GM23338 (cell line): ENCODE results near the gene GRID1. TPM values are rescaled to one million over a fixed set of nuclear protein-coding genes. Genes with fewer than 3 reads are reported as not detected.

Experiments used
- ATAC-seq: fragments of 200-7000 bp; cut with Tn5 transposase; 3 replicates; pipeline ENCODE4 v1.9.1; 2020
- DNase-seq: peaks from one replicate; pipeline ENCODE4 v3.0.0-alpha.2; 2015; ENCODE audit warnings: low spot score
- H2AFZ ChIP-seq: fragments of 200-600 bp; sonication (generic); 2 replicates; pipeline ENCODE4 v1.8.0; 2016; ENCODE audit warnings: antibody characterized with exemption, mild to moderate bottlenecking, moderate library complexity
- H3F3A ChIP-seq: fragments of 200-600 bp; sonication (generic); replicated peaks from 2 replicates; pipeline ENCODE4 v1.8.0; 2017; ENCODE audit warnings: antibody characterized with exemption, mixed run types, low read depth
- H3K27ac ChIP-seq: fragments of 200-600 bp; sonication (generic); 2 replicates; pipeline ENCODE4 v1.6.1; 2016; ENCODE audit warnings: low read depth
- H3K27me3 ChIP-seq: fragments of 200-600 bp; sonication (generic); 2 replicates; pipeline ENCODE4 v1.8.0; 2016; ENCODE audit warnings: mild to moderate bottlenecking, mixed run types, moderate library complexity; ENCODE audit not compliant: insufficient read depth
- H3K36me3 ChIP-seq: fragments of 200-600 bp; sonication (generic); 2 replicates; pipeline ENCODE4 v1.8.0; 2016; ENCODE audit warnings: mild to moderate bottlenecking; ENCODE audit not compliant: insufficient read depth
- H3K4me1 ChIP-seq: fragments of 200-600 bp; sonication (generic); 2 replicates; pipeline ENCODE4 v1.8.0; 2016; ENCODE audit warnings: mild to moderate bottlenecking, moderate library complexity; ENCODE audit not compliant: insufficient read depth
- H3K4me2 ChIP-seq: fragments of 200-600 bp; sonication (generic); 2 replicates; pipeline ENCODE4 v1.7.1; 2017; ENCODE audit warnings: mixed run types
- H3K4me3 ChIP-seq: fragments of 200-600 bp; sonication (generic); 2 replicates; pipeline ENCODE4 v1.6.1; 2016; ENCODE audit warnings: mixed run types
- H3K79me2 ChIP-seq: fragments of 200-600 bp; sonication (generic); replicated peaks from 2 replicates; pipeline ENCODE4 v1.8.0; 2017; ENCODE audit warnings: mild to moderate bottlenecking; ENCODE audit not compliant: insufficient read depth
- H3K9me2 ChIP-seq: fragments of 200-600 bp; sonication (generic); 2 replicates; pipeline ENCODE4 v1.8.0; 2017; ENCODE audit not compliant: insufficient read depth
- H4K20me1 ChIP-seq: fragments of 200-600 bp; sonication (generic); replicated peaks from 2 replicates; pipeline ENCODE4 v1.8.0; 2017; ENCODE audit warnings: mild to moderate bottlenecking; ENCODE audit not compliant: insufficient read depth
- H3K27ac Mint-ChIP-seq: 2 replicates; pipeline ENCODE4 v1.8.0; 2020; ENCODE audit warnings: inconsistent platforms, mild to moderate bottlenecking, moderate library complexity, mixed read lengths
- H3K27me3 Mint-ChIP-seq: 3 replicates; pipeline ENCODE4 v1.8.0; 2022; ENCODE audit warnings: low read depth, mild to moderate bottlenecking, moderate library complexity, mixed read lengths, inconsistent platforms; ENCODE audit not compliant: insufficient read depth, poor library complexity
- H3K36me3 Mint-ChIP-seq: 3 replicates; pipeline ENCODE4 v1.8.0; 2021; ENCODE audit warnings: low read depth, mild to moderate bottlenecking, inconsistent platforms, moderate library complexity, mixed read lengths
- H3K4me1 Mint-ChIP-seq: 3 replicates; pipeline ENCODE4 v1.8.0; 2020; ENCODE audit warnings: mild to moderate bottlenecking, inconsistent platforms, mixed read lengths
- H3K4me3 Mint-ChIP-seq: 3 replicates; pipeline ENCODE4 v1.8.0; 2021; ENCODE audit warnings: moderate library complexity, mild to moderate bottlenecking, inconsistent platforms, mixed read lengths
- H3K9me3 Mint-ChIP-seq: 3 replicates; pipeline ENCODE4 v1.8.0; 2020; ENCODE audit warnings: moderate library complexity, mild to moderate bottlenecking, inconsistent platforms, mixed read lengths
- CREB1 ChIP-seq: fragments of 250-450 bp; sonication (Bioruptor Pico); IDR thresholded peaks from 2 replicates; pipeline ENCODE4 v1.5.0; 2020; ENCODE audit warnings: low read depth, mild to moderate bottlenecking, moderate library complexity
- EZH2 ChIP-seq: fragments of 200-600 bp; sonication (generic); IDR thresholded peaks from one replicate; pipeline ENCODE4 v1.8.0; 2017; ENCODE audit warnings: antibody characterized with exemption, mild to moderate bottlenecking, low read depth; ENCODE audit not compliant: unreplicated experiment
- EZH2phosphoT487 ChIP-seq: fragments of 200-600 bp; sonication (generic); IDR thresholded peaks from one replicate; pipeline ENCODE4 v1.8.1; 2018; ENCODE audit warnings: antibody characterized with exemption; ENCODE audit not compliant: unreplicated experiment
- JUNB ChIP-seq: IDR thresholded peaks from one replicate; pipeline ENCODE4 v1.6.1; 2016; ENCODE audit warnings: antibody characterized with exemption; ENCODE audit not compliant: unreplicated experiment
- NANOG ChIP-seq: IDR thresholded peaks from 2 replicates; pipeline ENCODE4 v1.6.1; 2016; ENCODE audit warnings: antibody characterized with exemption, borderline replicate concordance
- POLR2AphosphoS5 ChIP-seq: IDR thresholded peaks from 2 replicates; pipeline ENCODE4 v1.6.1; 2016; ENCODE audit warnings: antibody characterized with exemption, low read depth
- STAT1 ChIP-seq: IDR thresholded peaks from one replicate; pipeline ENCODE4 v1.6.1; 2016; ENCODE audit warnings: antibody characterized with exemption; ENCODE audit not compliant: unreplicated experiment
- ZNF114 ChIP-seq: fragments of 250-450 bp; sonication (Bioruptor Pico); IDR thresholded peaks from 2 replicates; pipeline ENCODE4 v1.5.0; 2020; ENCODE audit warnings: mild to moderate bottlenecking, moderate library complexity
- ZNF331 ChIP-seq: fragments of 250-450 bp; sonication (Bioruptor Pico); IDR thresholded peaks from 2 replicates; pipeline ENCODE4 v1.5.0; 2020; ENCODE audit warnings: low read depth, mild to moderate bottlenecking, moderate library complexity
- ZNF462 ChIP-seq: fragments of 250-450 bp; sonication (Bioruptor Pico); IDR thresholded peaks from 2 replicates; pipeline ENCODE4 v1.5.0; 2020; ENCODE audit warnings: mild to moderate bottlenecking, moderate library complexity
- polyA plus RNA-seq: library from polyadenylated mRNA; unstranded; fragments of >200 nt; fragmentation: Nextera tagmentation; extraction: Ambion mirVana; gene quantifications from 2 replicates; pipeline ENCODE4 v1.2.1, GENCODE V29; 2016
- total RNA-seq: library from RNA; depleted of rRNA; stranded (reverse); fragments of >200 nt; shearing (Covaris generic); gene quantifications from 2 replicates; pipeline ENCODE4 v1.2.3, GENCODE V29; 2014
- TF ChIP-seq, protein P1 (sequence below): IDR thresholded peaks from one replicate; pipeline ENCODE4 v1.6.1; 2018; ENCODE audit warnings: antibody characterized with exemption; ENCODE audit not compliant: unreplicated experiment
- TF ChIP-seq, protein P2 (sequence below), 2 experiments: fragments of 200-600 bp in 1 of 2; sonication (generic) in 1 of 2; conservative IDR thresholded peaks; 2 replicates each; pipeline versions ENCODE4 v1.5.1 to v1.6.1; 2016 to 2017; ENCODE audit warnings: antibody characterized with exemption in 2 of 2, low read depth in 2 of 2, mild to moderate bottlenecking in 2 of 2, moderate library complexity in 1 of 2
- TF ChIP-seq, protein P3 (sequence below): IDR thresholded peaks from 2 replicates; pipeline ENCODE4 v1.6.1; 2016; ENCODE audit warnings: antibody characterized with exemption

Gene GRID1
- total and polyA plus RNA-seq, 2 experiments from 2014 or later: 0.14 to 0.15 TPM

DNA sequence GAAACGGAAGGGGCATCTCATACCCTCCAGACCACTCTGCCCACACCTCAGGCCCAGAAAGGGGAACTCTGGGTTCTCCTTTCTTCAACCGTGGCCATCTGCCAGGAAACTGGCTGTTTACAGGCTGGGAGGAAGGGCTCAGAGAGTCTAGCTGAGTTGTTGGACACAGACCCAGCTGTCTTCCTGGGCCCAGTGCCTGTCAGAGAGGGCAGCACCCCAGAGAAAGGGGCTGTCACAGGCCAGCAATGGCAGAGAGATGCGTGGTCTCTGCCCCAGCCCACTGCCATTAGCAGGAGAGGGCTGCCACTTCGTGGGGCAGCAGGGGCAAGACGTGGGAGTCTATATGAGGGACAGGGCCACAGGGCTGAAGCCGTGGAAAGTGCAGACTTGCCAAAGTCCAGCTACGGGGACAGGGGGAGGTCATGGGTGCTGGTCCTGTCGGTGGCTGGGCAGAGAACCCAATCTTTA is 11.0 kb downstream of the GRID1 start:
- no peaks in the 10 kb centered on the region for H3K79me2 ChIP-seq
- ATAC-seq (no peak), DNase-seq (no peak)
- Mint-ChIP-seq H3K27ac (no peak overlapping the region), H3K4me3 (no peak overlapping the region), H3K27me3 (peaks cover 14% of the 10 kb centered on the region), H3K36me3 (no peaks in the 10 kb centered on the region), H3K9me3 (no peaks in the 10 kb centered on the region), H3K4me1 (no peaks in the 10 kb centered on the region)
- no peaks in the 10 kb centered on the region for H3F3A ChIP-seq
- no peaks in the 10 kb centered on the region for H3K36me3 ChIP-seq
- H3K4me1 ChIP-seq: no peaks in the 10 kb centered on the region
- H3K27me3 ChIP-seq: peaks cover 10% of the 10 kb centered on the region; the same call in 1 of the 2 replicates
- H3K4me2 ChIP-seq: no peak overlapping the region
- H2AFZ ChIP-seq: no peak overlapping the region
- H3K4me3 ChIP-seq: no peak overlapping the region
- no peak overlapping the region for H3K27ac ChIP-seq
- H3K9me2 ChIP-seq: no peaks in the 10 kb centered on the region
- H4K20me1 ChIP-seq: no peaks in the 10 kb centered on the region
- no peak for TF ChIP-seq CREB1 (CRISPR knock-in tag)
- no peak for TF ChIP-seq ZNF462 (CRISPR knock-in tag)
- TF ChIP-seq, protein P1, sequence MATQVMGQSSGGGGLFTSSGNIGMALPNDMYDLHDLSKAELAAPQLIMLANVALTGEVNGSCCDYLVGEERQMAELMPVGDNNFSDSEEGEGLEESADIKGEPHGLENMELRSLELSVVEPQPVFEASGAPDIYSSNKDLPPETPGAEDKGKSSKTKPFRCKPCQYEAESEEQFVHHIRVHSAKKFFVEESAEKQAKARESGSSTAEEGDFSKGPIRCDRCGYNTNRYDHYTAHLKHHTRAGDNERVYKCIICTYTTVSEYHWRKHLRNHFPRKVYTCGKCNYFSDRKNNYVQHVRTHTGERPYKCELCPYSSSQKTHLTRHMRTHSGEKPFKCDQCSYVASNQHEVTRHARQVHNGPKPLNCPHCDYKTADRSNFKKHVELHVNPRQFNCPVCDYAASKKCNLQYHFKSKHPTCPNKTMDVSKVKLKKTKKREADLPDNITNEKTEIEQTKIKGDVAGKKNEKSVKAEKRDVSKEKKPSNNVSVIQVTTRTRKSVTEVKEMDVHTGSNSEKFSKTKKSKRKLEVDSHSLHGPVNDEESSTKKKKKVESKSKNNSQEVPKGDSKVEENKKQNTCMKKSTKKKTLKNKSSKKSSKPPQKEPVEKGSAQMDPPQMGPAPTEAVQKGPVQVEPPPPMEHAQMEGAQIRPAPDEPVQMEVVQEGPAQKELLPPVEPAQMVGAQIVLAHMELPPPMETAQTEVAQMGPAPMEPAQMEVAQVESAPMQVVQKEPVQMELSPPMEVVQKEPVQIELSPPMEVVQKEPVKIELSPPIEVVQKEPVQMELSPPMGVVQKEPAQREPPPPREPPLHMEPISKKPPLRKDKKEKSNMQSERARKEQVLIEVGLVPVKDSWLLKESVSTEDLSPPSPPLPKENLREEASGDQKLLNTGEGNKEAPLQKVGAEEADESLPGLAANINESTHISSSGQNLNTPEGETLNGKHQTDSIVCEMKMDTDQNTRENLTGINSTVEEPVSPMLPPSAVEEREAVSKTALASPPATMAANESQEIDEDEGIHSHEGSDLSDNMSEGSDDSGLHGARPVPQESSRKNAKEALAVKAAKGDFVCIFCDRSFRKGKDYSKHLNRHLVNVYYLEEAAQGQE: no peak
- no peak for TF ChIP-seq ZNF331
- TF ChIP-seq, protein P2, sequence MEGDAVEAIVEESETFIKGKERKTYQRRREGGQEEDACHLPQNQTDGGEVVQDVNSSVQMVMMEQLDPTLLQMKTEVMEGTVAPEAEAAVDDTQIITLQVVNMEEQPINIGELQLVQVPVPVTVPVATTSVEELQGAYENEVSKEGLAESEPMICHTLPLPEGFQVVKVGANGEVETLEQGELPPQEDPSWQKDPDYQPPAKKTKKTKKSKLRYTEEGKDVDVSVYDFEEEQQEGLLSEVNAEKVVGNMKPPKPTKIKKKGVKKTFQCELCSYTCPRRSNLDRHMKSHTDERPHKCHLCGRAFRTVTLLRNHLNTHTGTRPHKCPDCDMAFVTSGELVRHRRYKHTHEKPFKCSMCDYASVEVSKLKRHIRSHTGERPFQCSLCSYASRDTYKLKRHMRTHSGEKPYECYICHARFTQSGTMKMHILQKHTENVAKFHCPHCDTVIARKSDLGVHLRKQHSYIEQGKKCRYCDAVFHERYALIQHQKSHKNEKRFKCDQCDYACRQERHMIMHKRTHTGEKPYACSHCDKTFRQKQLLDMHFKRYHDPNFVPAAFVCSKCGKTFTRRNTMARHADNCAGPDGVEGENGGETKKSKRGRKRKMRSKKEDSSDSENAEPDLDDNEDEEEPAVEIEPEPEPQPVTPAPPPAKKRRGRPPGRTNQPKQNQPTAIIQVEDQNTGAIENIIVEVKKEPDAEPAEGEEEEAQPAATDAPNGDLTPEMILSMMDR (conservative IDR thresholded peaks at IDR 0.05; ENCODE audit: low read depth in 2 of 2): no peak
- TF ChIP-seq, protein P3, sequence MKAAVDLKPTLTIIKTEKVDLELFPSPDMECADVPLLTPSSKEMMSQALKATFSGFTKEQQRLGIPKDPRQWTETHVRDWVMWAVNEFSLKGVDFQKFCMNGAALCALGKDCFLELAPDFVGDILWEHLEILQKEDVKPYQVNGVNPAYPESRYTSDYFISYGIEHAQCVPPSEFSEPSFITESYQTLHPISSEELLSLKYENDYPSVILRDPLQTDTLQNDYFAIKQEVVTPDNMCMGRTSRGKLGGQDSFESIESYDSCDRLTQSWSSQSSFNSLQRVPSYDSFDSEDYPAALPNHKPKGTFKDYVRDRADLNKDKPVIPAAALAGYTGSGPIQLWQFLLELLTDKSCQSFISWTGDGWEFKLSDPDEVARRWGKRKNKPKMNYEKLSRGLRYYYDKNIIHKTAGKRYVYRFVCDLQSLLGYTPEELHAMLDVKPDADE: no peak
- TF ChIP-seq EZH2phosphoT487: no peak
- TF ChIP-seq EZH2: no peak
- TF ChIP-seq NANOG: no peak
- TF ChIP-seq JUNB: no peak
- no peak for TF ChIP-seq STAT1
- no peak for TF ChIP-seq ZNF114 (CRISPR knock-in tag)
- TF ChIP-seq POLR2AphosphoS5: no peak
